ENCODE data around the gene SRCIN1. TPM values are rescaled to one million over a fixed set of nuclear protein-coding genes. Genes with fewer than 3 reads are reported as not detected.
A peak's percentile ranks its signal among the peaks of the same experiment; 100 is the strongest.

SRCIN1 gene
- total RNA-seq, 2 donors from 2014 or later = 11.2 to 19.8 TPM

DNA sequence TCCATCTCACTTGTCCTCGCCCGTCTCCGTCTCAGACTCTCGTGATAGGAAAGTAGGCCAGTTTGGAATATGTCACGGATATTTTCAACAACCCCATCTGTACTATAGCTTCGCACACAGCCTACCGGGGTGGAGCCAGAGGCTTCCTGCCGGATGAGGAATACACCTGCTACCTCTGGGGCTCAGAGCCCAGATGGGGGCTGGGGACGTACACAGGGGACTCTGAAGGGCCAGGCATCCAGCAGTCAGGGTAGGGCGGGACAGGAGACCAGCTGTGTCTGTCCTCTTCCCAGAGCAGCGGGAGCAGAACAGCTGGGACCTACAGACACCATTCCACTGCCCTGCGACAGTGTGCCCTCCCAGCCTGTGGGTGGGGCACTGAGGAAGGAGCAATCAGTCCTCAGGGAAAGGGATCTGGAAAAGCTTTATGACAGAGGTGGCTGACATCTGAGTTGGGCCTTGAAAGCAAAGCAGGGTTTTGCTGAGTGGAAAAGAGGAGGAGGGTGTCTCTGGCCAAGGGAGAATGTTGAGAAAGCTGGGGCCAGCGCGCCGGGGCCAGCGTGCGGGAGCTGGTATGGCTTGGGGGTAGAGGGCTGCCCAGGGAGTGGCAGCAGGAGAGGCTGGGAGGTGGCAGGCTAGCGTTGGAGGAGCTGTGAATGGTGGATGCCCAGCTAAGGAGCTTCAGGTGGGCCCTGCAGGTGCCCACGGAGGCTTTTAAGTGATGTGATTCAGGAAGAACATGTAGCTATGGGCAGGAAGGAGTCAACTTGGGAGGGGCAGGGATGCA lies 11.5 kb upstream of the SRCIN1 start:
- no peaks in the 10 kb centered on the region for H3K4me1 ChIP-seq
- WGBS, 2 donors = 81 to 87% methylated on average over 19 of the region's 19 CpGs
- H3K27ac ChIP-seq = no peak overlapping the region
- H3K36me3 ChIP-seq (replicated peaks in 1 of 2; ENCODE audit: insufficient read depth in 1 of 2, low read depth in 2 of 2) = no peaks in the 10 kb centered on the region
- no peaks in the 10 kb centered on the region for H3K27me3 ChIP-seq
- TF ChIP-seq CTCF (IDR thresholded peaks at IDR 0.05) = no peak
- no peak for TF ChIP-seq POLR2A (IDR thresholded peaks at IDR 0.05)
- no peak for DNase-seq
- ATAC-seq = no peak
- intact Hi-C loops (cut with DNase I) = no loop called here
- no peak overlapping the region for H3K4me3 ChIP-seq
- no peaks in the 10 kb centered on the region for H3K9me3 ChIP-seq

DNA sequence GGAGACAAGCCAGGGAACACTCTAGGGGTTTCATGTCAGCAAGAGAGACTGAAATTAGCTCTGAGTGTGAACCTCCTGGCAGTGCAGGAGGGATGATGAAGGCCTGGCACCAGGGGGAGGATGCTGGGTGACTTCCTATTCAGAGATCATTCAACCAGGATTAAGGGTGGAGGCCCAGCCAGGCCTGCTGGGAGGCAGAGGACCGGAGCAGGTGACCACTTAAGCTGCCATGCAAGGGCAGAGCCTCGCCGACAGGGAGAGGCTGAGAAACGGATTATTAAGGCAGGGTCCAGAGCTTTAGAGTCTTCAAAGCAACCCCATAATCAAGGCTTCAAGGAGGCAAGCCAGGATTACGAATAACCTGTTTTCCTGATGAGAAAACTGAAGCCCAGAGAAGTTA lies 10.6 kb upstream of the SRCIN1 start:
- DNase-seq = no peak

DNA sequence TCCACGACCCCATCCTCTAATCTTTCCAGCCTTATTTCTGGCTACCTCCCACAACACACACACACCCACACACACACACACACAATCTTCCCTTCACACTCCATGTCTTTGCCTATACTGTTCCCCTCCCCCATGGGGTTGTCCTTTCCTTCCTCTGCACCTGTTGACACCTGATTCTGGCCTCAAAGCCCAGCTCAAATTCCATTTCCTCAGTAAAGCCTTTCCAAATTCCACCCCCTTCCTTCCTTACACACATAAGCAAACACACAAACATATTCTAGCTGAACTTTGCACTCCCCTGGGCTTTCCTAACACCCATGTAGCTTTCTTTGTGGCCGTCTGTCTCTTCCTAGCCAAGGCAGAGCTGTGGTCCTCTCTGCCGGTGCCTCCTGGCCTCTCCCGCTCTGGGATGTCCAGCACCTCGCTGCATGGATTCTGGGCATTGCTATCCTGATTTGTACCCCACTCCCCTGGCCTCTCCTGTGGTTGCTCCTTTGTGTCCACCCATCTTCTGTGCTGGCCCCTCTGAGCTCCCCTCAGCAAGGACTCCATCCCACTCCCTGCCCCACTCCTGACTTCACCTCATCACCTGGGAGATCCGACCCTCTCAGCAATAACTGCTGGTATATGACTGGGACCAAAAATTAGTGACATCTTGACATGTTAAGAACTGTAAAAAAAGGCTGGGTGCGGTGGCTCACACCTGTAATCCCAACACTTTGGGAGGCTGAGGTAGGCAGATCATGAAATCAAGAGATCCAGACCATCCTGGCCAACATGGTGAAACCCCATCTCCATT lies 8.4 kb upstream of the SRCIN1 start:
- 65 to 71% methylated on average over 7 of the region's 7 CpGs for WGBS, 2 donors
- Histone ChIP-seq H3K27ac (no peak overlapping the region), H3K9me3 (no peaks in the 10 kb centered on the region), H3K4me3 (no peak overlapping the region), H3K36me3 (replicated peaks in 1 of 2; ENCODE audit: insufficient read depth in 1 of 2, low read depth in 2 of 2) (no peaks in the 10 kb centered on the region), H3K27me3 (no peaks in the 10 kb centered on the region), H3K4me1 (no peaks in the 10 kb centered on the region)
- intact Hi-C loops (cut with DNase I) = no loop called here
- TF ChIP-seq POLR2A (IDR thresholded peaks at IDR 0.05) = no peak
- TF ChIP-seq CTCF (IDR thresholded peaks at IDR 0.05) = no peak
- DNase-seq = peak in 2 of 4 donors; percentile 17 to 41
- peak; percentile 9 for ATAC-seq

More for the DNA sequence above, 10.6 kb upstream of the SRCIN1 start:
- 81 to 83% methylated on average over 5 of the region's 5 CpGs for WGBS, 2 donors
- TF ChIP-seq POLR2A (IDR thresholded peaks at IDR 0.05) = no peak
- TF ChIP-seq CTCF (IDR thresholded peaks at IDR 0.05) = no peak
- Histone ChIP-seq H3K27me3 (no peaks in the 10 kb centered on the region), H3K4me1 (no peaks in the 10 kb centered on the region), H3K9me3 (no peaks in the 10 kb centered on the region), H3K4me3 (no peak overlapping the region), H3K36me3 (replicated peaks in 1 of 2; ENCODE audit: insufficient read depth in 1 of 2, low read depth in 2 of 2) (no peaks in the 10 kb centered on the region), H3K27ac (no peak overlapping the region)
- no peak for ATAC-seq
- intact Hi-C loops (cut with DNase I) = no loop called here

DNA sequence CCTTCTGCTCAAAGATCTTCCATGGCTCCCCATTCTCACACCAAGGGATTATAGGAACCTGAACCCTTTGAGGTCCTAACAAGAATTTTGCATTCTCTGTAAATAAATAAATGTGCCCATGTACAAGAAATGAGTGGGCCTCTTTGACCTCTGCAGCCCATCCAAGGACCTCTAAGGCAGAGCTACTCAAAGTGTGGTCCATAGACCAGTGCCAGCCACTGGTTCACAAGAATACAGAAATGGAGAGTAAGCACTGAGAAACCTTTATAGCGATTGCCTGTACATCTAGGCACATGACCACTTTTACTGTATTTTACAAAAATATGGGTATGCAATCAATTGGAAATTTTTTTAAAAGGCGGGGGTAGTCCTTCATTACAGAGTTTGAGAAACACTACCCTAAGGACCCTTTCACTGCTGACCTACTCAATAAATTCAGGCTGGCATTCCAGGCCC lies 7.8 kb upstream of the SRCIN1 start:
- TF ChIP-seq CTCF (IDR thresholded peaks at IDR 0.05) (no peak), POLR2A (IDR thresholded peaks at IDR 0.05) (no peak)
- DNase-seq (no peak), ATAC-seq (no peak)
- Histone ChIP-seq H3K4me1 (peaks cover 2% of the 10 kb centered on the region), H3K27ac (no peak overlapping the region), H3K27me3 (no peaks in the 10 kb centered on the region), H3K9me3 (no peaks in the 10 kb centered on the region), H3K36me3 (replicated peaks in 1 of 2; ENCODE audit: insufficient read depth in 1 of 2, low read depth in 2 of 2) (no peaks in the 10 kb centered on the region), H3K4me3 (no peak overlapping the region)
- intact Hi-C loops (cut with DNase I) = no loop called here
- WGBS, 2 donors = 89 to 93% methylated on average over 2 of the region's 2 CpGs
